Measurements from ENCODE around the gene SRSF4. TPM values are rescaled to one million over a fixed set of nuclear protein-coding genes. Genes with fewer than 3 reads are reported as not detected.

SRSF4 gene
- total RNA-seq, 3 donors from 2014 or later (not counting 1 experiment from before 2014, with no cell fraction given): 90.2 to 114 (median 101) TPM

GRCh38 chr1:29148656-29149491, 32.8 kb downstream of the SRSF4 start:
- H3K27ac Mint-ChIP-seq: peak overlapping the region; percentile 25 to 71
- intact Hi-C loops (cut with micrococcal nuclease): no loop called here
- H3K27ac ChIP-seq (ENCODE audit: low read length): no peak overlapping the region

GRCh38 chr1:29145739-29146437, 35.8 kb downstream of the SRSF4 start:
- no peaks in the 10 kb centered on the region for H3K27me3 ChIP-seq (ENCODE audit: control insufficient read depth, insufficient read depth, low read length)
- peaks cover 42% of the 10 kb centered on the region for H3K36me3 ChIP-seq (ENCODE audit: control insufficient read depth, insufficient read depth, low read length)
- Mint-ChIP-seq H3K27ac (peak overlapping the region; percentile 25 to 30), H3K36me3 (peaks cover 24% of the 10 kb centered on the region), H3K4me1 (peaks cover 4 to 9% of the 10 kb centered on the region in 2 donors), H3K27me3 (ENCODE audit: low read depth in 2 of 2) (no peaks in the 10 kb centered on the region), H3K9me3 (no peaks in the 10 kb centered on the region), H3K4me3 (no peak overlapping the region)
- H3K27ac ChIP-seq (ENCODE audit: low read length): no peak overlapping the region
- WGBS (ENCODE audit: insufficient coverage): 82% methylated on average over 8 of the region's 8 CpGs
- DNase-seq (no peak), ATAC-seq (peak in 1 of 3 donors; percentile 14)
- intact Hi-C loops (cut with micrococcal nuclease): no loop called here
- no peak for TF ChIP-seq CTCF (IDR thresholded peaks at IDR 0.05)
- H3K4me1 ChIP-seq (ENCODE audit: control insufficient read depth, insufficient read depth, low read length): no peaks in the 10 kb centered on the region
- no peak overlapping the region for H3K4me3 ChIP-seq (ENCODE audit: low read length)
- no peaks in the 10 kb centered on the region for H3K9me3 ChIP-seq (ENCODE audit: control insufficient read depth, insufficient read depth, low read length)

More at GRCh38 chr1:29148656-29149491, 32.8 kb downstream of the SRSF4 start:
- no peaks in the 10 kb centered on the region for H3K4me1 ChIP-seq (ENCODE audit: control insufficient read depth, insufficient read depth, low read length)
- peaks cover 69% of the 10 kb centered on the region for H3K36me3 ChIP-seq (ENCODE audit: control insufficient read depth, insufficient read depth, low read length)
- ATAC-seq: no peak
- WGBS (ENCODE audit: insufficient coverage): 97% methylated on average over 35 of the region's 35 CpGs
- H3K27me3 ChIP-seq (ENCODE audit: control insufficient read depth, insufficient read depth, low read length): no peaks in the 10 kb centered on the region
- no peak for DNase-seq
- H3K4me3 ChIP-seq (ENCODE audit: low read length): no peak overlapping the region
- Mint-ChIP-seq H3K4me1 (peaks cover 4 to 18% of the 10 kb centered on the region in 2 donors), H3K36me3 (peaks cover 26% of the 10 kb centered on the region), H3K9me3 (no peaks in the 10 kb centered on the region), H3K27me3 (ENCODE audit: low read depth in 2 of 2) (no peaks in the 10 kb centered on the region), H3K4me3 (no peak overlapping the region)
- H3K9me3 ChIP-seq (ENCODE audit: control insufficient read depth, insufficient read depth, low read length): no peaks in the 10 kb centered on the region
- TF ChIP-seq CTCF (IDR thresholded peaks at IDR 0.05): no peak

- Histone ChIP-seq H3K9me3 (ENCODE audit: control insufficient read depth, insufficient read depth, low read length) (no peaks in the 10 kb centered on the region), H3K27me3 (ENCODE audit: control insufficient read depth, insufficient read depth, low read length) (no peaks in the 10 kb centered on the region), H3K27ac (ENCODE audit: low read length) (no peak overlapping the region), H3K36me3 (ENCODE audit: control insufficient read depth, insufficient read depth, low read length) (peaks cover 27% of the 10 kb centered on the region), H3K4me3 (ENCODE audit: low read length) (no peak overlapping the region), H3K4me1 (ENCODE audit: control insufficient read depth, insufficient read depth, low read length) (no peaks in the 10 kb centered on the region)
- no peaks in the 10 kb centered on the region for H3K9me3 Mint-ChIP-seq
- DNase-seq (no peak), ATAC-seq (peak in 1 of 3 donors; percentile 20)
- H3K36me3 Mint-ChIP-seq: peaks cover 17% of the 10 kb centered on the region
- TF ChIP-seq CTCF (IDR thresholded peaks at IDR 0.05): no peak
- H3K27me3 Mint-ChIP-seq (ENCODE audit: low read depth in 2 of 2): no peaks in the 10 kb centered on the region
- H3K27ac Mint-ChIP-seq: peak overlapping the region in 1 of 2 donors; percentile 34
- intact Hi-C loops (cut with micrococcal nuclease): no loop called here
- no peak overlapping the region for H3K4me3 Mint-ChIP-seq
- WGBS (ENCODE audit: insufficient coverage): 100% methylated on average over 2 of the region's 2 CpGs
- peaks cover 4 to 9% of the 10 kb centered on the region in 2 donors for H3K4me1 Mint-ChIP-seq
These were observed 37.5 kb downstream of the SRSF4 start for GRCh38 chr1:29144178-29144577.

Measured in natural killer cell (primary cell).